SU-DHL-6 (cell line): ENCODE results near the gene DTNBP1.

Source experiments
- H2AFZ ChIP-seq: fragments of 200-600 bp; sonication (generic); 2 replicates; pipeline ENCODE4 v1.6.1; 2014; ENCODE audit warnings: low read depth, mild to moderate bottlenecking, moderate library complexity, mixed read lengths, antibody characterized with exemption, low read length; ENCODE audit not compliant: severe bottlenecking
- H3F3A ChIP-seq: fragments of 200-600 bp; shearing (Covaris generic); 2 replicates; pipeline ENCODE4 v1.6.0; 2016; ENCODE audit warnings: antibody characterized with exemption, mild to moderate bottlenecking; ENCODE audit not compliant: insufficient read depth
- H3K27ac ChIP-seq: fragments of 200-600 bp; sonication (generic); 2 replicates; pipeline ENCODE4 v1.5.1; 2016; ENCODE audit warnings: low read depth, mild to moderate bottlenecking, low read length, moderate library complexity, mixed read lengths
- H3K27me3 ChIP-seq: fragments of 200-600 bp; sonication (generic), shearing (Covaris generic); 2 replicates; pipeline ENCODE4 v1.6.0; 2014; ENCODE audit warnings: mild to moderate bottlenecking, low read length
- H3K36me3 ChIP-seq: fragments of 200-600 bp; sonication (generic); 2 replicates; pipeline ENCODE4 v1.6.1; 2014; ENCODE audit warnings: mild to moderate bottlenecking, low read length, mixed read lengths
- H3K4me2 ChIP-seq: fragments of 300-600, 200-600 bp; shearing (Covaris generic), sonication (generic); 2 replicates; pipeline ENCODE4 v1.6.0; 2014; ENCODE audit warnings: low read length, low read depth, mild to moderate bottlenecking; ENCODE audit not compliant: poor library complexity, severe bottlenecking
- H3K4me3 ChIP-seq: fragments of 200-600 bp; sonication (generic); 2 replicates; pipeline ENCODE4 v1.5.1; 2014; ENCODE audit warnings: antibody characterized with exemption, low read length, mild to moderate bottlenecking, mixed read lengths; ENCODE audit not compliant: insufficient read depth, poor library complexity, severe bottlenecking
- H3K79me2 ChIP-seq: fragments of 200-600 bp; sonication (generic); 2 replicates; pipeline ENCODE4 v1.6.1; 2014; ENCODE audit warnings: mild to moderate bottlenecking, low read length, moderate library complexity; ENCODE audit not compliant: insufficient read depth
- H3K9ac ChIP-seq: fragments of 200-600 bp; sonication (generic); 2 replicates; pipeline ENCODE4 v1.7.0; 2014; ENCODE audit warnings: mild to moderate bottlenecking, low read length
- H3K9me2 ChIP-seq: fragments of 200-600 bp; sonication (generic); replicated peaks from 2 replicates; pipeline ENCODE4 v1.6.1; 2014; ENCODE audit warnings: low read length; ENCODE audit not compliant: insufficient read depth
- H3K9me3 ChIP-seq: fragments of 200-600 bp; sonication (generic); 2 replicates; pipeline ENCODE4 v1.6.1; 2014; ENCODE audit warnings: low read length, mixed read lengths; ENCODE audit not compliant: insufficient read depth
- H4K20me1 ChIP-seq: fragments of 200-600 bp; sonication (generic); 2 replicates; pipeline ENCODE4 v1.6.1; 2014; ENCODE audit warnings: low read depth, mild to moderate bottlenecking, antibody characterized with exemption, low read length, moderate library complexity, mixed read lengths
- EZH2phosphoT487 ChIP-seq: fragments of 200-600 bp; sonication (generic), shearing (Covaris generic); conservative IDR thresholded peaks from 2 replicates; pipeline ENCODE4 v1.6.1; 2018; ENCODE audit warnings: mild to moderate bottlenecking, antibody characterized with exemption, low read length, moderate library complexity, mixed read lengths
- TF ChIP-seq, protein P1 (sequence below): fragments of 200-600 bp; sonication (generic); IDR thresholded peaks from one replicate; pipeline ENCODE4 v1.5.1; 2017; ENCODE audit warnings: antibody characterized with exemption, mild to moderate bottlenecking, low read length, moderate library complexity; ENCODE audit not compliant: insufficient read depth, poor library complexity, severe bottlenecking

DTNBP1 gene

DNA sequence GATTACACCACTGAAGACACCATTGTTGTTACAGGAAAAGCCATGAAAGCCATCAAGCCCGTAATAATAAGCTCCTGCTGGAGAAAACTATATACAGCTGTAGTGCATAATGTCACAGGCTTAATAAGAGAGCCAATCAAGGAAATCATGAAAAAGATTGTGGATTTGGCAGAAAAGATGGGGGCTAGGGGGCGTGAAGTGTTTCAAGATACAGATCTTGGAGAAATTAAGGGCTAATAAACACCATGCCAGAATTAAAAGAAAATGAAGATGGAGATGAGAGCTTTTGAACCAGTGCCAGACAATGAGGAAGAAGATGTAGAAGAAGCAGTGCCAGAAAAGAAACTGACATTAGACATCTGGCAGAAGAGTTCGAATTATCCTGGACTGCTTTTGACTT, 43.2 kb upstream of the DTNBP1 start:
- Histone ChIP-seq H3K27ac (no peak overlapping the region), H4K20me1 (no peaks in the 10 kb centered on the region), H3F3A (no peaks in the 10 kb centered on the region), H3K36me3 (no peaks in the 10 kb centered on the region; the same call in 1 of the 2 replicates), H3K4me3 (no peak overlapping the region), H3K9ac (no peak overlapping the region), H3K9me3 (peaks cover 8% of the 10 kb centered on the region; the same call in 1 of the 2 replicates), H3K27me3 (no peaks in the 10 kb centered on the region), H3K79me2 (no peaks in the 10 kb centered on the region), H3K9me2 (no peaks in the 10 kb centered on the region), H3K4me2 (no peak overlapping the region), H2AFZ (no peak overlapping the region)
- TF ChIP-seq, protein P1, sequence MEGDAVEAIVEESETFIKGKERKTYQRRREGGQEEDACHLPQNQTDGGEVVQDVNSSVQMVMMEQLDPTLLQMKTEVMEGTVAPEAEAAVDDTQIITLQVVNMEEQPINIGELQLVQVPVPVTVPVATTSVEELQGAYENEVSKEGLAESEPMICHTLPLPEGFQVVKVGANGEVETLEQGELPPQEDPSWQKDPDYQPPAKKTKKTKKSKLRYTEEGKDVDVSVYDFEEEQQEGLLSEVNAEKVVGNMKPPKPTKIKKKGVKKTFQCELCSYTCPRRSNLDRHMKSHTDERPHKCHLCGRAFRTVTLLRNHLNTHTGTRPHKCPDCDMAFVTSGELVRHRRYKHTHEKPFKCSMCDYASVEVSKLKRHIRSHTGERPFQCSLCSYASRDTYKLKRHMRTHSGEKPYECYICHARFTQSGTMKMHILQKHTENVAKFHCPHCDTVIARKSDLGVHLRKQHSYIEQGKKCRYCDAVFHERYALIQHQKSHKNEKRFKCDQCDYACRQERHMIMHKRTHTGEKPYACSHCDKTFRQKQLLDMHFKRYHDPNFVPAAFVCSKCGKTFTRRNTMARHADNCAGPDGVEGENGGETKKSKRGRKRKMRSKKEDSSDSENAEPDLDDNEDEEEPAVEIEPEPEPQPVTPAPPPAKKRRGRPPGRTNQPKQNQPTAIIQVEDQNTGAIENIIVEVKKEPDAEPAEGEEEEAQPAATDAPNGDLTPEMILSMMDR, result no peak
- TF ChIP-seq EZH2phosphoT487, result no peak

DNA sequence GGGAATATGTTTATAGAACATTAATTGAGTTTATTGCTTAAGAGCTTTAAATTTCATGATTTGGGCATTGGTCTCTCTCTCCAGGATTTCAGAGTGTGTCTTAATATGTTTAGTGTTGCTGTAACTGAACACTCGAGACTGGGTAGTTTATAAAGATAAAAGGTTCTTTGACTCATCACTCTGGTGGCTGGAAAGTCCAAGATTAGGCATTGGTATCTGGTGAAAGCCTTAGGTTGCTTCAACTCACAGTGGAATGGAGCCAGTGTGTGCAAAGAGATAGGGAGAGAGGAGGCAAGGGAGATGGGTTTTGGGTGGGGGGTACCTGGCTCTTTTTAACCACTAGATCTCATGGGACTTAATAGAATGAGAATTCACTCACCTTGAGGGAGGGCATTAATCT, 35.6 kb upstream of the DTNBP1 start:
- Histone ChIP-seq H3F3A (no peaks in the 10 kb centered on the region), H2AFZ (no peak overlapping the region), H3K4me3 (no peak overlapping the region), H3K9me3 (peaks cover 4% of the 10 kb centered on the region; the same call in 1 of the 2 replicates), H3K36me3 (no peaks in the 10 kb centered on the region), H3K79me2 (no peaks in the 10 kb centered on the region), H3K27ac (no peak overlapping the region), H3K27me3 (no peaks in the 10 kb centered on the region), H3K9me2 (no peaks in the 10 kb centered on the region), H4K20me1 (no peaks in the 10 kb centered on the region), H3K4me2 (no peak overlapping the region), H3K9ac (no peak overlapping the region)
- TF ChIP-seq, protein P1, result no peak
- no peak for TF ChIP-seq EZH2phosphoT487

DNA sequence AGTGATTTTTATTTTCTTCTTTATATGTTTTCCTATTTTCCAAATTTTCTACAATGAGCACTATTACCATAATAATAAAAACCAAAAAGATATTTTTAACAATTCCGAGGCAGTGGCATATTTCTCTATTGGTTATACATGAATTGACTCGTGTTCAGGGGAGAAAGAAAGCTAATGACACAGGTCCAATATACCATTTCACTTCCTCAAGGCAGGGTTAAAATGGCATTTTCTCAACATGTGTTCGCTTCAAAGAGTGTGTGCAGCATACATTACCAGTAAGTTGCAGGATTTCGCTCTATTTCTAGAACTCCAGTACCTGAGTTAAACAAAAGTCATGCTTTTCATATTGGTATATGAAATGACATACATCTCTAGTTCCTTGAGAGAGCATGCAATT, 35.1 kb upstream of the DTNBP1 start:
- no peak for TF ChIP-seq EZH2phosphoT487
- TF ChIP-seq, protein P1, result no peak
- H4K20me1 ChIP-seq, result no peaks in the 10 kb centered on the region
- H3K9me2 ChIP-seq, result no peaks in the 10 kb centered on the region
- H3F3A ChIP-seq, result no peaks in the 10 kb centered on the region
- H3K4me2 ChIP-seq, result no peak overlapping the region
- H2AFZ ChIP-seq, result no peak overlapping the region
- no peaks in the 10 kb centered on the region for H3K79me2 ChIP-seq
- no peaks in the 10 kb centered on the region for H3K9me3 ChIP-seq
- H3K36me3 ChIP-seq, result no peaks in the 10 kb centered on the region
- no peak overlapping the region for H3K4me3 ChIP-seq
- no peak overlapping the region for H3K27ac ChIP-seq
- H3K27me3 ChIP-seq, result no peaks in the 10 kb centered on the region
- no peak overlapping the region for H3K9ac ChIP-seq
